Activated naive CD4-positive, alpha-beta T cell treated with anti-CD3 and anti-CD28 coated beads, Interleukin-2, amount 50 U/mL, for 72 hours (primary cell): ENCODE measurements around the gene VWA5B1. TPM values are rescaled to one million over a fixed set of nuclear protein-coding genes. Genes with fewer than 3 reads are reported as not detected.

Experiments used
- ATAC-seq, 2 donors: fragments of 150-1000 bp; cut with Tn5 transposase; 2 replicates each; pipeline ENCODE4 v1.10.0; 2021; ENCODE audit warnings: mild to moderate bottlenecking in 2 of 2, moderate library complexity in 2 of 2
- DNase-seq, 2 donors: peaks; one replicate each; pipeline ENCODE4 v3.0.0; 2021 to 2022; ENCODE audit warnings: low spot score in 2 of 2
- H3K27ac Mint-ChIP-seq, 2 donors: one replicate each; pipeline ENCODE4 v1.8.0; 2022; ENCODE audit warnings: mild to moderate bottlenecking in 2 of 2, mixed read lengths in 2 of 2
- H3K36me3 Mint-ChIP-seq, 2 donors: one replicate each; pipeline ENCODE4 v1.8.0; 2022; ENCODE audit warnings: mixed read lengths in 2 of 2
- H3K9me3 Mint-ChIP-seq, 2 donors: one replicate each; pipeline ENCODE4 v1.8.0; 2022; ENCODE audit warnings: mixed read lengths in 2 of 2
- total RNA-seq, 2 donors: library from RNA; stranded (reverse); gene quantifications; one replicate each; pipeline ENCODE4 v1.2.3, GENCODE V29; 2022

The VWA5B1 gene
- total RNA-seq, 2 donors from 2014 or later: 0.10 to 0.30 TPM

DNA sequence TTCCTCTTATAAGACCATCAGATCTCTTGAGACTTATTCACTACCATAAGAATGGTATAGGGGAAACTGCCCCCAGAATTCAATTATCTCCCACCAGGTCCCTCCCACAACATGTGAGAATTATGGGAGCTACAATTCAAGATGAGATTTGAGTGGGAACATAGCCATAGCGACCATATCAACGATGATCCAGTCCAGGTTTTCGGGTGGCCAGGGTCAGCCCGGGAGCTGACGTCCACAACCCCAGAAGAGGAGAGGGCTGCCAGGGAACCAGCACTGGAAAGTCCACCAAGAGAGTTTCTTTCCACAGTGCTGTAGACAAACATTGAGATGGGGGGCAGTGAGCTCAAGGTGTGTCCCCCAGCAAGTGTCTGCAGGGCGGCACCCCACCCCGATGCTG is 88.4 kb downstream of the VWA5B1 start:
- Mint-ChIP-seq H3K27ac (no peak overlapping the region), H3K36me3 (no peaks in the 10 kb centered on the region), H3K9me3 (peaks cover 0 to 5% of the 10 kb centered on the region in 2 donors)
- no peak for ATAC-seq
- no peak for DNase-seq

GRCh38 chr1:20380175-20380574 is 89.5 kb downstream of the VWA5B1 start:
- H3K27ac Mint-ChIP-seq: peak overlapping the region; percentile 0 to 81
- ATAC-seq (peak; percentile 47 to 59), DNase-seq (no peak)
- no peaks in the 10 kb centered on the region for H3K36me3 Mint-ChIP-seq
- H3K9me3 Mint-ChIP-seq: peaks cover 0 to 5% of the 10 kb centered on the region in 2 donors

GRCh38 chr1:20380616-20381035 is 90.0 kb downstream of the VWA5B1 start:
- Mint-ChIP-seq H3K36me3 (no peaks in the 10 kb centered on the region), H3K27ac (peak overlapping the region; percentile 0 to 81), H3K9me3 (peaks cover 0 to 5% of the 10 kb centered on the region in 2 donors)
- ATAC-seq (peak; percentile 88 to 94), DNase-seq (no peak)

- H3K27ac Mint-ChIP-seq: peak overlapping the region in 1 of 2 donors; percentile 0
Measured at GRCh38 chr1:20381045-20381641, 90.5 kb downstream of the VWA5B1 start.

GRCh38 chr1:20381961-20382360 is 91.3 kb downstream of the VWA5B1 start:
- Mint-ChIP-seq H3K9me3 (peaks cover 0 to 5% of the 10 kb centered on the region in 2 donors), H3K27ac (no peak overlapping the region), H3K36me3 (no peaks in the 10 kb centered on the region)
- DNase-seq (no peak), ATAC-seq (no peak)

More at GRCh38 chr1:20381045-20381641, 90.5 kb downstream of the VWA5B1 start:
- Mint-ChIP-seq H3K36me3 (no peaks in the 10 kb centered on the region), H3K9me3 (peaks cover 0 to 5% of the 10 kb centered on the region in 2 donors)
- no peak for ATAC-seq
- no peak for DNase-seq

DNA sequence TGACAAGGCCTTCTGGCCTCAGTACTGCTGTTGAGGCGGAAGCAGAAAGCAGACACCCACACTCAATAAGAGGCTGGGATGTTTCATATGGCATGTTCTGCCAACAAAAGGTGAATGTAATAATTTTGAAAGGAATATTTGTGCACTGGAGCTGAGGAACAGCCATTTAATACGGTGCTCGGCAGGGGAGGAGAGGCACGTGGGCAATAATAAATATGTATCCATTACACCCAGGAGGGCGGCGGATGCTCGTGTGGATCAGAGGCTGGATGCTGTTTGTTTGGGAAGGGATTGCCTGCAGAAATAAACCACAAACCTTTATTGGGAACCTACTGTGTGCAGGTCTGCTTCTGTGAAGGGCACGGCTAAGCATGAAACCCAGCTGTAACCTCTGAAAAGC is 92.0 kb downstream of the VWA5B1 start:
- Mint-ChIP-seq H3K36me3 (no peaks in the 10 kb centered on the region), H3K9me3 (peaks cover 0 to 5% of the 10 kb centered on the region in 2 donors), H3K27ac (no peak overlapping the region)
- ATAC-seq (no peak), DNase-seq (no peak)

DNA sequence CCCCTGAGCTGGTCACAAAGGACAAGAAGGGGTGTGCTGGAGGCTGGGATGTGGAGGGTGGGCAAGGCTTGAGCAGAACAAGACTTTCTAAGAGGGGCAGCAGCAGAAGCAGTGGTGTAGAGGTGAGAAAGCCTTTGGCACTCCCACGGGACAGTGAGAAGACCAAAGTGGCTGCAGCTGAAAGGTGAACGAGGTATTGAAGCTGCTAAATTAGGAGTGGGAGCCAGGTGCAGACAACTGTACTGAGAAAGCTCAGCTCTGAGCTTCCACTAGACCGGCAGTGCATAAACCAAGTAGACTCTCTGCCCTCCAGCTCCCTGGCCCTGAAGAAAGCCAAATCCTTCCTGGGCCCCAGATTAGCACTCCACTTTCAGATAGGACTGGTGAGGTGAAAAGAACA is 93.0 kb downstream of the VWA5B1 start:
- no peaks in the 10 kb centered on the region for H3K36me3 Mint-ChIP-seq
- DNase-seq (no peak), ATAC-seq (no peak)
- peaks cover 0 to 5% of the 10 kb centered on the region in 2 donors for H3K9me3 Mint-ChIP-seq
- no peak overlapping the region for H3K27ac Mint-ChIP-seq

DNA sequence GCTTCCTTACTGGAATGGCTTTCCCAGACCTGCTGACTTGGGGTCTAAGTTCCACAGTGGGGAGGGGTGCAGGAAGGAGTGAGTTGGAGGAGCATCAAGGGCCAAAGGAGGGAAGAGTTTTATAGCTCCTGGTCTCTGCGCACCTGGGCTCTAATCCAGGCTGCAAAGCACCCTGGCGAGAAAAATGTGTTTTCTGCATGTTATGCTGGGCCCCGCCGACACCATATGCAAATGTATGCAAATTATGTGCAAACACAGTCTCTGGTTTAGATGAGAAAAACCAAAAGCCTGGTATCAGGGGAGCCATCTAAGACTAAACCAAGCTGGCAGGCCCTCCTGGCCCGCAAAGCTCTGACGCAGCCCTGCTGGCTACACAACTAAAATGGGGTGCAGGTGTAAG is 95.0 kb downstream of the VWA5B1 start:
- peaks cover 0 to 5% of the 10 kb centered on the region in 2 donors for H3K9me3 Mint-ChIP-seq
- H3K27ac Mint-ChIP-seq: no peak overlapping the region
- H3K36me3 Mint-ChIP-seq: no peaks in the 10 kb centered on the region
- ATAC-seq (no peak), DNase-seq (no peak)

DNA sequence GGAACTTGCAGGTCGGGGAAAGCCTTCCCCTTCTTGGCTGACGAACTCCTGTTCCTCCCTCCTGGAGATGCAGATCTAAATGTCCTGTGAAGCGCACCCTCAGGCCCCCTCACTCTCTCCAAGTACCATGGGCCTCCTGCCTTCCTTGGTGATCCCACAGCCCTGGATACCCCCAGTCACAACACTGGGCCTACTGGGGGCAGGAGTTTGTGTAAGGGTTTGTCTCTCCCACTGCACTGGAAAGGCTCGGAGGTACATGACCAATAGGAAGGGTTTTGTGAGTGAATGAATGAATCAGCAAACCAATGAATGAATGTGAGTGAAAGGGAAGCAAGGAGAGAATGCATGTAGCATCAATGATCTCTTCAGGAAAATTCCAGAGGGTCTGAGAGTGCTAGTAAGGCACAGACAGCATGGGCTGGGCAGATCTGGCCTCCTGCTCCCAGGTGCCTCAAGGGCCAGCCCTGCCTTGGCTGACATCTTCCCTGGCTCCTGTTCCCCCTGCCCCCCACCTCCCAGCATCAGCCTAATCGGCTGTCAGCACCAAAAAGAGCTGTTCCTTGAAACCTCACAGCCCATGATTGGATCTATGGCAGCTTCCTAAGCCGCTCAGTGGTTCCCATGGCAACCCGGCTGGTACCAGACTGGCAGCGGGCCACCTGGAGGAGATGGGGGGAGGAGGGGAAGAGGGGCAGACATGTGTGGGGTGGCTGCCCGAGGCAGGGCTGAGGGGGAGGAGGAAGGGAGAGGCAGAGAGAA is 95.8 kb downstream of the VWA5B1 start:
- no peak for ATAC-seq
- H3K9me3 Mint-ChIP-seq: peaks cover 0 to 5% of the 10 kb centered on the region in 2 donors
- no peak for DNase-seq
- H3K36me3 Mint-ChIP-seq: no peaks in the 10 kb centered on the region
- no peak overlapping the region for H3K27ac Mint-ChIP-seq

DNA sequence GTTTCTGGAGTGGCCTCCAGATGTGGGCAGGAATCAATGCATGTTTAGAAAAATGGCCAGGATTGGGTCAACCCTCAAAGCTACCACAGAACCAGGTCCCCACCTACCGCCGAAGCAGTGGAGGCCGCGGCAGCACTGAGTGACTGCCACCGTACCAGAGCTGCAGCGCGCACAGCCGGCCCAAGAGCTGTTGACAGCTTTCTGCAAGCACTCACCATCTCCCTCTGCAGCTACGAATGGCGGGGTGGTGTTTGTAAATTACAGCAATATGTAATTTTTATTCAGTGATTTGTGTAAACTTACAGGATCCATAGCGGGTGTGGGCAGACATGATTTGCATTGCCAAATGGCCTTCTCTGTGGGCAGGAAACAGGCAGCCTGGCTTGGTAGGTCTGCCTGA is 98.9 kb downstream of the VWA5B1 start:
- H3K36me3 Mint-ChIP-seq: no peaks in the 10 kb centered on the region
- no peak overlapping the region for H3K27ac Mint-ChIP-seq
- peaks cover 0 to 13% of the 10 kb centered on the region in 2 donors for H3K9me3 Mint-ChIP-seq
- DNase-seq (no peak), ATAC-seq (no peak)

DNA sequence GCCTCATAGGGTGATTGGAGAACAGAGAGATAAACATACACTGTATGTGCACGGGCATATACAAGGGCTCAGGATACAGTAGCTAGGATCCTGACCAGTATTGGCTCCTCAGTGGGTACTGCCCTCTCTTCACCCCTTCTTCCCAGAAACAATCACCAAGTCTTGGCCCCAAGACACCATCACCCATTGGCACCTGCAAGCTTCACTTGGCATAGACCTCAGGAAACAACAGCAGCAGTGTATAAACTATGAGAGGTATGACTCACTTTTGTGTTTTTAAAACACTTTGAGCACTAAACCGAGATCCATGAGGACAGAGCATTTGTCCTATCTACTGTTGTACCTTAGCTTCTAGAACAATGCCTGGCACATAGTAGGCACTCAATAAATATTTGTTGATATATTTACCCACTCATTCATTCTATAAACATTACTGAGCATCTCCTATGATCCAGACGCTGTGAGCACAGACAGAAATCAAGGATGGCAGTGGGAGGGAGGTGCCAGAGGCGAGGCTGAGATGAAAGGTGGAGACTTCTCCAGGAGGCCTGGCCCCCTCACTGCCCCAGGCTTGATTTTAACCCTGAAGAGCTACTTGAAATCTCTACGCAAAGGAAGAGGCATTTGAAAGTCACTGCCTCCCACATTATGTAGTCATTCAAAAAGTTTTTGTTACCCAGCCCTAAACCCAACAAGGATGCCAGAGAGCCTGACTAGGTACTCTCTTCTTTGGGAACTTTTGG is 100.1 kb downstream of the VWA5B1 start:
- H3K9me3 Mint-ChIP-seq: peaks cover 0 to 19% of the 10 kb centered on the region in 2 donors
- DNase-seq: no peak
- no peak overlapping the region for H3K27ac Mint-ChIP-seq
- ATAC-seq: no peak
- no peaks in the 10 kb centered on the region for H3K36me3 Mint-ChIP-seq

- H3K36me3 Mint-ChIP-seq: no peaks in the 10 kb centered on the region
- H3K27ac Mint-ChIP-seq: no peak overlapping the region
- no peak for DNase-seq
- H3K9me3 Mint-ChIP-seq: peaks cover 0 to 19% of the 10 kb centered on the region in 2 donors
- no peak for ATAC-seq
Measured at GRCh38 chr1:20395255-20395654, 104.6 kb downstream of the VWA5B1 start.

DNA sequence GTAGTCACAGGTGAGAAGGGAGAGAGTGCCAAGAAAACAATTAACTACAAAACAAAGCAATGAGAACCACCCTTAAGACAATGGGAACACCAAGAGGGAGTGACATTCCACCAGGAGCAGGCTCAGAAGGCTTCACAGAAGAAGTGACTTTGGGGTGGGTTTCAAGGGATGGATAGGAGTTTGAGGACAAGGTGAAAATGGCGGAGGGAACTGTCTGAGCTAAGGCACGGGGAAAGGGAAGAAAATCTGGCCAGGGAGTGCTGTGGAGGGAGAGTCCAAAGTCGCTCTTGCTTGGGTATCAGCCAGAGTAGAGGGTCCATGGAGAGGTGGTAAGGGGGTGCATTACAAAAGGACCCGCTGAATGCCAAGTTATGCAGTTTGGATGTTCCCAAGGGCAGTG is 108.1 kb downstream of the VWA5B1 start:
- DNase-seq (peak in 1 of 2 donors; percentile 13), ATAC-seq (no peak)
- Mint-ChIP-seq H3K27ac (no peak overlapping the region), H3K9me3 (peaks cover 0 to 14% of the 10 kb centered on the region in 2 donors), H3K36me3 (no peaks in the 10 kb centered on the region)

DNA sequence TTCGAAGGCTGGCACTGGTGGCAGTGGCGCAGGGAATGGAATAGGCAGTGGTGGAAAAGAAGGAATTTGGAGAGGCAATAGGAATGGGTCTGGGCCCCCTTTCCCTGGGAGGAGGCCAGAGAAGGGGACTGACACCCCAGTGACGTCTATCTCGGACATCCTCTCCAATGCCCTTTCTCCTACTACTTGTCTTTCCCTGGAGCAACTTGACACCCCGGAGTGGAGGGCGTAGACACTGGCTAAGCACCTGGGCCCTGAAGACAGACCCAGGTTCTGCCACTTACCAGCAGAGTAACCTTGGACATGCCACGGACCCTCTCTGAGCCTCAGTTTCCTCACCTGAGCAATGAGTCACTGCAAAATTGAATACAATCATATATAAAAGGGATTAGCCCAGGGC is 108.5 kb downstream of the VWA5B1 start:
- peak in 1 of 2 donors; percentile 14 for DNase-seq
- Mint-ChIP-seq H3K9me3 (peaks cover 0 to 10% of the 10 kb centered on the region in 2 donors), H3K27ac (no peak overlapping the region), H3K36me3 (no peaks in the 10 kb centered on the region)
- ATAC-seq: no peak

GRCh38 chr1:20399606-20400180 is 109.0 kb downstream of the VWA5B1 start:
- H3K9me3 Mint-ChIP-seq: peaks cover 0 to 5% of the 10 kb centered on the region in 2 donors
- DNase-seq (peak in 1 of 2 donors; percentile 37), ATAC-seq (no peak)
- H3K36me3 Mint-ChIP-seq: no peaks in the 10 kb centered on the region
- no peak overlapping the region for H3K27ac Mint-ChIP-seq

DNA sequence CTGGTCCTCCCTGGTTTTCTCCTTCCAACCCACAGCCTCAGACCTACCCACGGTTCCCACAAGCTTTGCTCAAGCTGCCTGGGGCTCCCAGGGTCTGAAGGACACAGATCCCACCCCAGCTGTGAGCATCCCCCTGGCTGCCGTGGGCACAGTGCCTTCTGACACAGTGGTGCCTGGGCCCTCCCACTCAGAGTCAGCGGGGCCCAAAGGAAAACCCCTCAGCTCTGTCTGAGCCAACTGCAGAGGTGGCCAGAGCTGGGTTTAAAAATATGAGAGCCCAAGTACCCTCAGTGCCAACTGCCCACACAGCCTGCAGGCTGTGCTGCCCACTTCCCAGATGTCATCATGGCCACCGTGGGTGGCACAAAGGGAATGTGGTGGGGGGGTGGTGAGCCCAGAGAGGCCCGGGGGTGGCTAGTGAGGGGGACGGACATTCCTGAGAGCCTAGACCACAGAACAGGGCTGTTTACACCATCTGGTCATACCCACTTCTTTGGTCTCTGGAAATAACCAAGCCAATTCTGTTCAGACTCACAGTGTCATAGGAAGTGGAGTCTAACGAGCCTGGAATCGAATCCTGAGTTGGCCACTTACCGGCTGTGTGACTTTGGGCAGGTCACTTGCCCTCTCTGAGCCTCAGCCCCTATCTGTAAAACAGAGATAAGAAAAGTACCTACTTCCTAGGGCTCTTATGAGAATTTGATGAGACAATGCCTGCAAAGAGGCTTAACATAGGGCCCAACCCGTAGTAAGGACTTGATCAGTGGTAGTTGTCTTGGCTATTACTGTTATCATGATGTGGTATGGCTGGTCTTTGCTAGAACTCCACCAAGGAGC is 109.9 kb downstream of the VWA5B1 start:
- Mint-ChIP-seq H3K36me3 (no peaks in the 10 kb centered on the region), H3K9me3 (no peaks in the 10 kb centered on the region), H3K27ac (no peak overlapping the region)
- ATAC-seq: no peak
- DNase-seq: peak in 1 of 2 donors; percentile 16
